ENCODE results near the gene MRAS.

Gene MRAS

GRCh38 chr3:138432576-138433240, 84.3 kb downstream of the MRAS start:
- no peaks in the 10 kb centered on the region for H3K36me3 Mint-ChIP-seq (ENCODE audit: low read depth)
- no peaks in the 10 kb centered on the region for H3K9me3 Mint-ChIP-seq
- no peak overlapping the region for H3K4me3 Mint-ChIP-seq
- H3K27me3 Mint-ChIP-seq: peaks cover 57% of the 10 kb centered on the region
- no peak overlapping the region for H3K27ac Mint-ChIP-seq
- H3K4me1 Mint-ChIP-seq (ENCODE audit: low read depth): peaks cover 9% of the 10 kb centered on the region

DNA sequence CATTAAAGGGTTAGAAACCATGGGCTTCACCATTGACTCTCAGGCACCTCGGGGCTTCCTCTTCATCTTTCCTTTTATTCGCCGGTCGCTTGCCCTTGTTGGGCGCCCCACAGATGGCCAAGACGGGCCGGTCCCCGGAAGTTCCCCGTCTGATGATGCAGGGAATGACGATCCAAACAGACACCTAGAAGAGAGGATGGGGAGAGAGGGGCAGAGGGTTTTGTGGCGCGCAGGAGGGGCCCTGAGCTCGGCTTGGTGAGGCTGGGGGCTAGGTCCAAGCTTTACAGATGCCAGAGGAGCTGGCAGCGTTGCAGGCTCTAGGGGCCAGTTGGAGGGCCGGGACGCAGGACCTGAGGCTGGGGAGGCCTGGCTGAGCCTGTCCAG, 85.5 kb downstream of the MRAS start:
- no peak overlapping the region for H3K27ac Mint-ChIP-seq
- H3K4me3 Mint-ChIP-seq: no peak overlapping the region
- no peaks in the 10 kb centered on the region for H3K9me3 Mint-ChIP-seq
- peaks cover 62% of the 10 kb centered on the region for H3K27me3 Mint-ChIP-seq
- H3K4me1 Mint-ChIP-seq (ENCODE audit: low read depth): peaks cover 9% of the 10 kb centered on the region
- H3K36me3 Mint-ChIP-seq (ENCODE audit: low read depth): no peaks in the 10 kb centered on the region

- H3K27me3 Mint-ChIP-seq: peaks cover 59% of the 10 kb centered on the region
- H3K9me3 Mint-ChIP-seq: no peaks in the 10 kb centered on the region
- no peak within 1 kb of the TSS for H3K27ac Mint-ChIP-seq
- no peaks in the 10 kb centered on the region for H3K36me3 Mint-ChIP-seq (ENCODE audit: low read depth)
- peak within 1 kb of the TSS; percentile 64 for H3K4me3 Mint-ChIP-seq
- peaks cover 9% of the 10 kb centered on the region for H3K4me1 Mint-ChIP-seq (ENCODE audit: low read depth)
Observed at GRCh38 chr3:138434276-138434874, 86.0 kb downstream of the MRAS start, which contains the start of gene ESYT3. Gene ESYT3, plus strand, starts transcription at chr3:138434616. Its CDS starts 183 bp downstream, at chr3:138434799.

DNA sequence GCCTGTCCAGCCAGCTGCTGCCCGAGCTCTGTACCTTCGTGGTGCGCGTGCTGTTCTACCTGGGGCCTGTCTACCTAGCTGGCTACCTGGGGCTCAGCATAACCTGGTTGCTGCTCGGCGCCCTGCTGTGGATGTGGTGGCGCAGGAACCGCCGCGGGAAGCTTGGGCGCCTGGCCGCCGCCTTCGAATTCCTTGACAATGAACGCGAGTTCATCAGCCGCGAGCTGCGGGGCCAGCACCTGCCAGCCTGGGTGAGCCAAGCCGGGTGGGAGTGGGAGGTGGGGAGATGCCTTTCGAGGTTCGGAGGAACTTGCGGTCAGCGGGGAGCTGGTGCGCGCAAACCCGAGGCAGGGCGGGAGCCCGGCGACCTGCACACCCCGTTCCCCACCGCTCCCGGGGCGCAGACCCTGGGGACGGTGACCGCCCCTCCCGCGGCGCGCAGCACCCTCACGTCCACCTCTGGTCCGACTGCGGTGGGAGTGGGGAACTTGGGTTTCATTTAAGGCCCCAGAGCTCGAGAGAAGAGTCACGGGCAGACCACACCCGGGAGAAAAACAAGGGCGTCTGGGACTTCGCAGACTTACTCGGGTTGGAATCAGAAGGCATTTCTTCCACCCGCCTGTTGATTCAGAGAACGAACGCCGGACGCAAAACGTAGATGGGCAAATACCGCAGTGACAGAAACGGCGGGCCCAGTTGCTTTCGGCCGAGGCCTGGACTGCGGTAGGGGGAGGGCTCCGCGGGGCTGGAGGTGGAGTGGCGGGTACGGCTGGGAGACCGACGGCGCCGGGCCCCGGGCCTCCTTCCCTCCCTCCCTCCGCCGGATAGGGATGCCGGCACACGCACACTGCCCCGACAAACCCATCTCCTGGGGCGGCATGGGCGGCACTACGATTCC, 86.7 kb downstream of the MRAS start:
- Mint-ChIP-seq H3K9me3 (no peaks in the 10 kb centered on the region), H3K4me3 (peak overlapping the region; percentile 43), H3K27ac (no peak overlapping the region), H3K27me3 (peaks cover 59% of the 10 kb centered on the region), H3K36me3 (ENCODE audit: low read depth) (no peaks in the 10 kb centered on the region), H3K4me1 (ENCODE audit: low read depth) (peaks cover 9% of the 10 kb centered on the region)

GRCh38 chr3:138435840-138436239, 87.5 kb downstream of the MRAS start:
- no peak overlapping the region for H3K4me3 Mint-ChIP-seq
- H3K4me1 Mint-ChIP-seq (ENCODE audit: low read depth): peaks cover 9% of the 10 kb centered on the region
- peaks cover 59% of the 10 kb centered on the region for H3K27me3 Mint-ChIP-seq
- no peaks in the 10 kb centered on the region for H3K36me3 Mint-ChIP-seq (ENCODE audit: low read depth)
- no peaks in the 10 kb centered on the region for H3K9me3 Mint-ChIP-seq
- H3K27ac Mint-ChIP-seq: no peak overlapping the region

DNA sequence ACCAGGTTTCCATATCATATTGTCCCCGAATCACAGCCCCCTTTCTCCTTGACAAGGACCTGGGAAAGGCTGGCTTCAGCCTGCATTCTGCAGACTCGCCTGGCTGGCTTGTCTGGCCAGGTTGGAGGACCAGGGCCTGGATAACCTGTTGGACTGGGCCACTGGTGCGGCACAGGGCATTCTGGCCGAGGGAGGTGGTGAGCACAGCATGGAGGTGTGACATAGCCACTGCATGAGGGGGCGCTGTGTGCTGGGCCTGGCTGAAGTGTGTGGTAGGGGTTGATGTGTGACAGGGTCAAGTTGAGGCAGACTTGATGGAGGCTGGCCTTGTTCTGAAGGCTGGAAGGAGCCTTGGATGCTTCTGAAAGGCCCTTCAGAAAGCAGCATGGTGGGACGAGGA, 88.9 kb downstream of the MRAS start:
- peaks cover 9% of the 10 kb centered on the region for H3K4me1 Mint-ChIP-seq (ENCODE audit: low read depth)
- H3K27me3 Mint-ChIP-seq: peaks cover 48% of the 10 kb centered on the region
- H3K36me3 Mint-ChIP-seq (ENCODE audit: low read depth): no peaks in the 10 kb centered on the region
- no peak overlapping the region for H3K4me3 Mint-ChIP-seq
- no peak overlapping the region for H3K27ac Mint-ChIP-seq
- H3K9me3 Mint-ChIP-seq: no peaks in the 10 kb centered on the region

GRCh38 chr3:138438896-138439295, 90.5 kb downstream of the MRAS start:
- no peaks in the 10 kb centered on the region for H3K36me3 Mint-ChIP-seq (ENCODE audit: low read depth)
- H3K27me3 Mint-ChIP-seq: peaks cover 35% of the 10 kb centered on the region
- H3K4me1 Mint-ChIP-seq (ENCODE audit: low read depth): peaks cover 7% of the 10 kb centered on the region
- H3K27ac Mint-ChIP-seq: no peak overlapping the region
- H3K4me3 Mint-ChIP-seq: no peak overlapping the region
- H3K9me3 Mint-ChIP-seq: no peaks in the 10 kb centered on the region

DNA sequence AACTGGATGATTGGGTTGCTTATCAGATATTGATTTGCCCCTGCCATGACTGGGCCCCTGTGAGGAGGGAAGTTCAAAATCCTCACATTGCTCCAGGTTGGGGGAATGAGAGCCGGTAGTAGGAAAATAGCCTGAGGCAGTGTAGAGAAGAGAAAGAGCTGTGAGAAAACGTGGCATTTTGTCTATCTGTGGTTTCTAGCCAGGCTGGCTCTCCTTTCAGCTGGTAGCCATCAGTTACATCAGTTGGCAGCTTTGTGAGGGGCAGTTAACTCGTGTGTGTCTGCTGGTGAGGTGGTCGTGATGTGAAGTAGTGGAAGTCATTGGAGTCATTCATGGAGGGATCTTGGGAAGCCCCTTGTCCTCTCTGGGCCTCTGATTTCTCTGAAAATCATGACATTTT, 91.3 kb downstream of the MRAS start:
- H3K36me3 Mint-ChIP-seq (ENCODE audit: low read depth): no peaks in the 10 kb centered on the region

DNA sequence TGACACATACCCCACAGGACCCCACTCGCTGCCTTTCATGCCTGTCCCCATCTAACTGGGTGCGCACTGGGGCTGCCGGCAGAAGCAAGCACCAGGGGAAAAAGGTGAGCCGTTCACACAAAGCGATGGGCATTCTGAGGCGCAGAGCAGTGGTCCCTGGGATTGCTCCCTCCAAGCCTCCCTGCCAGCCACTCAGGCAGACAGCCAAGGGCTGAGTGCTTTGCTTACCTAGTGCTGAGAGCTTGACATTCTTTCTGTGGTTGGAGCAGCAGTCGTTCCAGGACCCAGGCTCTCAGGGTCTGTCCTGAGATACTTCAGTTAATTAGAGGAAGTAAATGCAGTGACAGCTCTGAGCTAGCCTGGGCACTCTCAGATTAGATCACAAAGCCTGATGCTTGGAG, 91.7 kb downstream of the MRAS start:
- no peak overlapping the region for H3K4me3 Mint-ChIP-seq
- H3K36me3 Mint-ChIP-seq (ENCODE audit: low read depth): no peaks in the 10 kb centered on the region
- H3K27me3 Mint-ChIP-seq: peaks cover 28% of the 10 kb centered on the region
- H3K27ac Mint-ChIP-seq: no peak overlapping the region
- H3K4me1 Mint-ChIP-seq (ENCODE audit: low read depth): no peaks in the 10 kb centered on the region
- H3K9me3 Mint-ChIP-seq: no peaks in the 10 kb centered on the region

More for the DNA sequence above, 91.3 kb downstream of the MRAS start:
- Mint-ChIP-seq H3K4me1 (ENCODE audit: low read depth) (no peaks in the 10 kb centered on the region), H3K27me3 (peaks cover 28% of the 10 kb centered on the region), H3K27ac (no peak overlapping the region), H3K9me3 (no peaks in the 10 kb centered on the region), H3K4me3 (no peak overlapping the region)

DNA sequence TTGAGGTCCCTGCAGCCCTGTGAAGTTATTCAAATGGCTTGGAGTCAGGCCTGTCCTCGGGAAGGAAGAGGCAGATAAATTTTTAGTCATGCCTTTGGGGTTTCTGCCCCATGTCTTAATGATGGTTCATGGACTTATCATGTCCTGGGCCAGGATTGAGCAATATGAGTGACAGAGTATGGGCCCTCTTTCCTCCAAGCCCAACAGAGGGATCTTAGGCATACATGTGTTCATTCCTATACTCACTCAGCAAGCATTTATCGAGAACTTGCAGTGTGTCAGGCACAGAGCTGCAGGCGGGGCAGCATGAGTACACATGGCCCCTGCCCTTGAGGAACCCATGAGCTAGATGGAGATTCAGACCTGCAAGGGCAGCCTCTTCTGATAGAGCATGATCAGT, 92.2 kb downstream of the MRAS start:
- no peaks in the 10 kb centered on the region for H3K4me1 Mint-ChIP-seq (ENCODE audit: low read depth)
- H3K27me3 Mint-ChIP-seq: peaks cover 26% of the 10 kb centered on the region
- no peak overlapping the region for H3K27ac Mint-ChIP-seq
- H3K9me3 Mint-ChIP-seq: no peaks in the 10 kb centered on the region
- H3K4me3 Mint-ChIP-seq: no peak overlapping the region
- no peaks in the 10 kb centered on the region for H3K36me3 Mint-ChIP-seq (ENCODE audit: low read depth)

- H3K4me3 Mint-ChIP-seq: no peak overlapping the region
- H3K9me3 Mint-ChIP-seq: no peaks in the 10 kb centered on the region
- H3K27me3 Mint-ChIP-seq: peaks cover 19% of the 10 kb centered on the region
- H3K4me1 Mint-ChIP-seq (ENCODE audit: low read depth): no peaks in the 10 kb centered on the region
- no peak overlapping the region for H3K27ac Mint-ChIP-seq
- no peaks in the 10 kb centered on the region for H3K36me3 Mint-ChIP-seq (ENCODE audit: low read depth)
Observed at GRCh38 chr3:138441256-138441655, 92.9 kb downstream of the MRAS start.

DNA sequence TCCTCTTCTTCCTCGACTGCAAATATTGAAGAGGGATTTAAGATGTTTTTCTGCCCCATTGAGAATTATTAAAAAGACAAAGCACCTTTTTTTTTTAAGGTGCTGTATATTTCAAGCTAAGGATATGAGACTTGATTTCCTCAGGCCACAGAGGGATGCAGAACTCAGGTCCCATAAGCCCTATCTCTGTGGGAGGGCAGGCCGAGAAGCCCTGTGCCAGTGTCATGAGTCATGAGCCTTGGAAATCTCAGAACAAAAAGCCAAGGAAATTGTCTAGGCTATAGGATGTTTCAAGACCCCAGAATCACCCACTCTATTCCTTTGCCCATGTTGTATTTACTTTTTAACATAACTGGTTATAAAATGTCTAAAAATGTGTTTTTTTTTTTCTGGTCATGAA, 93.4 kb downstream of the MRAS start:
- Mint-ChIP-seq H3K4me1 (ENCODE audit: low read depth) (no peaks in the 10 kb centered on the region), H3K4me3 (no peak overlapping the region), H3K27ac (no peak overlapping the region), H3K36me3 (ENCODE audit: low read depth) (no peaks in the 10 kb centered on the region), H3K27me3 (peaks cover 15% of the 10 kb centered on the region), H3K9me3 (no peaks in the 10 kb centered on the region)

DNA sequence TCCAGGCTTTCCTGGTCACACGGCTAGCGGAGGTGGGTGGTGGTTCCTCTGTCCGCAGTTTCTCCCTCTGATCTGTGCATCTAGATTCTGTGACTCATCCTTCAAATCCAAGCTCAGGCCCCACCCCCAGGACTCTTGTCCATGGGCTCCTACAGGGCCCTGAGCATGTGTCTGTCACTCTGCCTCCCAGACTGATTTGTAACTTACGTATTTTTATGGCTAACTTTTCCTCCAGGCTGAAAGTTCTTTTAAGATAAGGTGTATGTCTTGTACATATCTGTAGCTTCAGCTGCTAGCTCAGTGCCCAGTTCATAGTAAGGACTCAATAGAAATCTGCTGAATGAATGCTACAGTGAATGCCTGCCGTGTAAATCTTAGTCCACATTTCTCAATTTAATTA, 94.1 kb downstream of the MRAS start:
- no peak overlapping the region for H3K4me3 Mint-ChIP-seq
- H3K9me3 Mint-ChIP-seq: no peaks in the 10 kb centered on the region
- no peaks in the 10 kb centered on the region for H3K4me1 Mint-ChIP-seq (ENCODE audit: low read depth)
- no peaks in the 10 kb centered on the region for H3K36me3 Mint-ChIP-seq (ENCODE audit: low read depth)
- H3K27me3 Mint-ChIP-seq: peaks cover 9% of the 10 kb centered on the region
- H3K27ac Mint-ChIP-seq: no peak overlapping the region

DNA sequence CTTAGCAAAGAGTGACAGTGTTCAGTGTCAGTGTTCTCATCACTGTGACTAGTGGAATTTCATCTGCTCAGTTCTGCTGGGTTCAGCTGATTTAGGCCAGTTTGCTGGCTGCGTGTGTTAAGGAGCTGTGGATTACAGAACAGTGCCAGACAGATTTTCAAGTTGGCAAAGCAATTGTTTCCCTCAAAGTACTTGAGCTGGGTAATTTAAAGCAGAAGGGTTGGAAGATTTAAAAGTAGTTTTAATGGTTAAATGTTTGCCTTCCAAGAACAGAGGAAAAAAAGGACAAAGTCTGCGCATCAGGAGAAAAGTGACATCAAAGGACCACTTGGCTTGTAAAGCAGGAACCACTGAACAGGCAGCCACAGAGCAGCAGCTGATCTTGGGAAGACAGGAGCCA, 94.7 kb downstream of the MRAS start:
- peaks cover 5% of the 10 kb centered on the region for H3K27me3 Mint-ChIP-seq

More for the DNA sequence above, 94.7 kb downstream of the MRAS start:
- Mint-ChIP-seq H3K4me1 (ENCODE audit: low read depth) (no peaks in the 10 kb centered on the region), H3K27ac (no peak overlapping the region), H3K4me3 (no peak overlapping the region), H3K9me3 (no peaks in the 10 kb centered on the region), H3K36me3 (ENCODE audit: low read depth) (no peaks in the 10 kb centered on the region)

Measured in stimulated activated naive CD8-positive, alpha-beta T cell treated with anti-CD3 and anti-CD28 coated beads, Interleukin-15, Interleukin-2, amounts not matched to agents 100 ng/mL and 50 ng/mL, for 24 hours (primary cell).